HG03108 (cell line): ENCODE results near the gene KNDC1.
"Not testable (repeated sequence)": the region's sequence is repeated elsewhere in the genome, so short reads cannot be mapped to it uniquely, and the experiment has no call there.

Source experiments
- ATAC-seq: cut with Tn5 transposase; IDR thresholded peaks from one replicate; pipeline ENCODE4 v1.9.1; 2021; ENCODE audit warnings: moderate library complexity; ENCODE audit not compliant: unreplicated experiment

The KNDC1 gene

GRCh38 chr10:133141144-133141957, 18.7 kb upstream of the KNDC1 start:
- no peak for ATAC-seq

- ATAC-seq = no peak
Observed at GRCh38 chr10:133141958-133142340, 18.1 kb upstream of the KNDC1 start.

- no peak for ATAC-seq
Observed at GRCh38 chr10:133142523-133143199, 17.4 kb upstream of the KNDC1 start.

GRCh38 chr10:133143200-133143533, 16.9 kb upstream of the KNDC1 start:
- ATAC-seq = no peak

GRCh38 chr10:133143546-133143945, 16.5 kb upstream of the KNDC1 start:
- no peak for ATAC-seq

- ATAC-seq = no peak
Observed at GRCh38 chr10:133144771-133145170, 15.2 kb upstream of the KNDC1 start.

GRCh38 chr10:133150226-133150625, 9.8 kb upstream of the KNDC1 start:
- ATAC-seq = no peak

GRCh38 chr10:133150656-133151055, 9.4 kb upstream of the KNDC1 start:
- ATAC-seq = no peak

- ATAC-seq = not testable (repeated sequence)
Observed at GRCh38 chr10:133151071-133151470, 8.9 kb upstream of the KNDC1 start.

- no peak for ATAC-seq
Observed at GRCh38 chr10:133151543-133151972, 8.5 kb upstream of the KNDC1 start.

GRCh38 chr10:133154411-133154810, 5.6 kb upstream of the KNDC1 start:
- no peak for ATAC-seq

- no peak for ATAC-seq
Observed at GRCh38 chr10:133154996-133155778, 4.8 kb upstream of the KNDC1 start.

- ATAC-seq = no peak
Observed at GRCh38 chr10:133156674-133157579, 3.1 kb upstream of the KNDC1 start.

GRCh38 chr10:133157662-133158436, 2.2 kb upstream of the KNDC1 start:
- no peak for ATAC-seq

GRCh38 chr10:133158437-133158755, 1.6 kb upstream of the KNDC1 start:
- no peak for ATAC-seq

GRCh38 chr10:133158756-133159610, 1.0 kb upstream of the KNDC1 start:
- no peak for ATAC-seq

- ATAC-seq = no peak
Observed at GRCh38 chr10:133159611-133159949, 439 bp upstream of the KNDC1 start.

- ATAC-seq = no peak
Observed at GRCh38 chr10:133160826-133161471, 930 bp downstream of the KNDC1 start.
